Hematopoietic multipotent progenitor cell (in vitro differentiated cells): ENCODE results near the gene ELAPOR2. TPM values are rescaled to one million over a fixed set of nuclear protein-coding genes. Genes with fewer than 3 reads are reported as not detected.
"Not testable (repeated sequence)": the region's sequence is repeated elsewhere in the genome, so short reads cannot be mapped to it uniquely, and the experiment has no call there.

ENCODE experiments used
- DNase-seq, 3 donors: peaks; one replicate each; pipeline ENCODE4 v3.0.0-alpha.2; 2011 to 2015; ENCODE audit warnings: low read depth in 2 of 3, low spot score in 2 of 3
- total RNA-seq: library from RNA; depleted of rRNA; stranded (reverse); fragments of >200 nt; gene quantifications from one replicate; pipeline ENCODE4 v1.2.3, GENCODE V29; 2012

ELAPOR2 gene, protein sequence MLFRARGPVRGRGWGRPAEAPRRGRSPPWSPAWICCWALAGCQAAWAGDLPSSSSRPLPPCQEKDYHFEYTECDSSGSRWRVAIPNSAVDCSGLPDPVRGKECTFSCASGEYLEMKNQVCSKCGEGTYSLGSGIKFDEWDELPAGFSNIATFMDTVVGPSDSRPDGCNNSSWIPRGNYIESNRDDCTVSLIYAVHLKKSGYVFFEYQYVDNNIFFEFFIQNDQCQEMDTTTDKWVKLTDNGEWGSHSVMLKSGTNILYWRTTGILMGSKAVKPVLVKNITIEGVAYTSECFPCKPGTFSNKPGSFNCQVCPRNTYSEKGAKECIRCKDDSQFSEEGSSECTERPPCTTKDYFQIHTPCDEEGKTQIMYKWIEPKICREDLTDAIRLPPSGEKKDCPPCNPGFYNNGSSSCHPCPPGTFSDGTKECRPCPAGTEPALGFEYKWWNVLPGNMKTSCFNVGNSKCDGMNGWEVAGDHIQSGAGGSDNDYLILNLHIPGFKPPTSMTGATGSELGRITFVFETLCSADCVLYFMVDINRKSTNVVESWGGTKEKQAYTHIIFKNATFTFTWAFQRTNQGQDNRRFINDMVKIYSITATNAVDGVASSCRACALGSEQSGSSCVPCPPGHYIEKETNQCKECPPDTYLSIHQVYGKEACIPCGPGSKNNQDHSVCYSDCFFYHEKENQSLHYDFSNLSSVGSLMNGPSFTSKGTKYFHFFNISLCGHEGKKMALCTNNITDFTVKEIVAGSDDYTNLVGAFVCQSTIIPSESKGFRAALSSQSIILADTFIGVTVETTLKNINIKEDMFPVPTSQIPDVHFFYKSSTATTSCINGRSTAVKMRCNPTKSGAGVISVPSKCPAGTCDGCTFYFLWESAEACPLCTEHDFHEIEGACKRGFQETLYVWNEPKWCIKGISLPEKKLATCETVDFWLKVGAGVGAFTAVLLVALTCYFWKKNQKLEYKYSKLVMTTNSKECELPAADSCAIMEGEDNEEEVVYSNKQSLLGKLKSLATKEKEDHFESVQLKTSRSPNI
- 10.8 TPM for total RNA-seq

GRCh38 chr7:87059525-87060287 is at the start of gene ELAPOR2:
TSS of gene ELAPOR2 (minus strand) at chr7:87059654. CDS start at chr7:87059513, 141 bp downstream.
- peak; percentile 54 to 89 (median 87) for DNase-seq

DNA sequence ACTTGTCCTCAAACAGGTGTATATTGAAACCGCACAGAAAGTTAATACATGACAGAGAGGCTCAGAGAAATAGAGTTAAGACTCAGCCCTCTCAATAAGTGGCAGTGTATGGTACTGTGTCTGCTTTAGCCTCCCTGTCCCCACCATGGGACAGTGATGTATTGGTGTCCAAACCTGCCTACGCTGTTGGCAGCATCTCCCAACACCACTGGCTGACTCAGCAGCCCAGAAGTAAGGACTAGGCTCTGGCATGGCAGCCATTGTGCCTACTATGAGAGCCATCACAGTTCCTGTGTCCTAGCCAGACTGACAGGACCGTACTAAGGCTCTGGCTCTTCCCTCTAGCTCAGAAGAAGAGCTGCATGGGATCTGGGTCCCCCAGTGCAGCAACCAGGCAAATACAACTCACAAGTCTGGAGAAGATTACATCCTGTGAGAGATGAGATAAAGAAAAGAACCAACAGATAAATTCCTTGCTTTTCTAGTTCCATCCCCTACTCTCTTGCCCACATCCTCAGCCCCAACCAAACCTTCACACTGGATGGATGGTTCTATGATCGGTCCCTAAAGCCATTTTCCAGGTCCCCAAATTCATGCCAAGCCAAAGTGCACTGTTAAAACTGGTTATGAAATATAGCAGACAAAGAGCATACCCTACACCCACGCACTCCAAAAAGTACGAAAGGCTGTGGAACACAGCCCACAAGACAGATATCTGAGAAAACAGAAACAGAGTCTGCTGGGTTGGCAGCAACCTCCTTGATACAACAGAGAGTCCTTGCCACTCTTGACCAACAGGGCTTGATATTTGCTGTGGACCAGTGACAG is 48.7 kb upstream of the ELAPOR2 start:
- no peak for DNase-seq

GRCh38 chr7:87106974-87107612 is 47.6 kb upstream of the ELAPOR2 start:
- no peak for DNase-seq

- DNase-seq, result no peak
These were observed 45.9 kb upstream of the ELAPOR2 start for GRCh38 chr7:87105401-87105800.

GRCh38 chr7:87100326-87100725 is 40.9 kb upstream of the ELAPOR2 start:
- no peak for DNase-seq

DNA sequence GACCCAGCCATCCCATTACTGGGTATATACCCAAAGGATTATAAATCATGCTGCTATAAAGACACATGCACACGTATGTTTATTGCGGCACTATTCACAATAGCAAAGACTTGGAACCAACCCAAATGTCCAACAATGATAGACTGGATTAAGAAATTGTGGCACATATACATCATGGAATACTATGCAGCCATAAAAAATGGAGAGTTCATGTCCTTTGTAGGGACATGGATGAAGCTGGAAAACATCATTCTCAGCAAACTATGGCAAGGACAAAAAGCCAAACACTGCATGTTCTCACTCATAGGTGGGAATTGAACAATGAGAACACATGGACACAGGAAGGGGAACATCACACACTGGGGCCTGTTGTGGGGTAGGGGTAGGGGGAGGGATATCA is 37.9 kb upstream of the ELAPOR2 start:
- not testable (repeated sequence) for DNase-seq

DNA sequence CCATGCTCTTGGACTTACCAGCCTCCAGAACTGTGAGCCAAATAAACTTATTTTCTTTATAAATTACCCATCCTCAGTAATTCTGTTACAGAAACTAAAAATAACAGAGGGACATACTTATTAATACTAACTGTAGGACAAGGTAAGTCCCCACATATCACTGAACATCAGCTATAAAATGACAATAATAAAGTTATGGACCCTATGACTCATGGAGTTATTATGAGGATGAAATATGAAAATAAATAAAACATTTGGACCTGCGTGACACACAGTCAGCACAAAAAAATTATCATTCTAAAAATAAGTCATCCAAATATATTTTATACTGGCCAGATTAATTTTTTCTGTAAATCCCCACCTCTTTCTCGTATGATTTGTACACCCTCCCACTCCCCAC is 34.9 kb upstream of the ELAPOR2 start:
- no peak for DNase-seq

- DNase-seq, result no peak
These were observed 33.2 kb upstream of the ELAPOR2 start for GRCh38 chr7:87092568-87093091.

- no peak for DNase-seq
These were observed 32.1 kb upstream of the ELAPOR2 start for GRCh38 chr7:87091487-87092066.

DNA sequence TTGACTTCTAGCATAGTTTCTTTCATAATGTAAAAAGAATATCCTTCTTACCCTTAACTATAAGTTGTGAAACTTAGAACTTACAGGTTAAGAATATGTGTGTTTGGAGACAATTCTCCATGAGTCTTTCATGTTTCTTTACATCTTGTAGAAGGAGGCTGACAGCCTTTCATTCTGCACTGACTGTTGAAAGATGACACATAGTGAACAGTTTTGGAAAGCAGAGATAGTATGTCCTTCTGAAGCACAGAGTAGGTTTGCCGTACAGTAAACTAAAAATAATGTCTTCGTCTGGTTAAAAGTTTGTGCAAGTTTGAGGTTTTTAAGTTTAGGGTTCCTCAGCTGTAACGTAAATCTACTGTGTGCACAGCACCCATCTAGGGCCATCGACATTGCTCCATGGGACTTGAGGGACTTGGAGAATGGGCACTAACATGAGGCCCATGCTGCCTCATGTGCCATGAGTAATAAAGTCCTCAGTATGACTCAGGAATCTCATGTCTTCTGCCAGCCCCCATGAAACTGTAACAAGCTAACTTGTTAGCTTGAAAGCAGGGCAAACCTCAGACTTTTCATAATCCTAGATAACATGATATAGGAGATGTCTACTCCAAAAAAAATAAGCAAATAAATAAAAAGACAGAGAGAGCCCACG is 24.5 kb upstream of the ELAPOR2 start:
- DNase-seq, result no peak

GRCh38 chr7:87082675-87083074 is 23.2 kb upstream of the ELAPOR2 start:
- no peak for DNase-seq

DNA sequence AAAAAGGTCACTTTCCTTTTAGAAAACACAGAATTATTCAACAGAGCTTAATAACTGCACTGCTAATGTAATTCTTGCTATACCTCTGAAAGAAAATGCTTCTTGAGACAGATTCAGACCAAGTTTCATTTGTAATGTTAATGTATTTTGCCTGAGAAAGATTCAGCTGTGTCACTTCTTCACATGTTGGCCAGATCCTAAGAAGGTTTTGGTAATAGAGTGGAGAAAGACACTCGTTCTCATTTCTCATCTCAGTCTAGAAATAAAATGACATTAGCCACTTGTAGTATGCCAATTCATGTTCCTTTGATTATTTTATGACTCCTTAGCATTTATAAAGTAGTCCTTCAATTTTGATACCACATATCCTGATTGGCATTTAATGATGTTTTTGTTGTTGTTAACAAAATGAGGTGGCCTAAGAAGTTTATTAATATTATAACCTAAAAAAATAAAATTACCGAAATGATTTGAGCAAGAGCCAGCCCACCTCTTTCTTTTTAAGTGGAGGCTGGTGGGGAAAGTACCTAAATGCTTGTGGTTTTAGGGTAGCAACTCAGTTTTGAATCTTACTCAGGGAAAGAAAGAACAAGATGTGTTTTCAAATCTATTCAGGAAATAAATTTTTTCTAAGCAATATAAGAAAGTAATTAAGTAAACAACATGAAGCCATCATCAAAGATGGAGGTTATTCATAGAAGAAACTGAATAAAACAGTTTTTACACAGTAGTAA is 16.4 kb upstream of the ELAPOR2 start:
- DNase-seq, result no peak

DNA sequence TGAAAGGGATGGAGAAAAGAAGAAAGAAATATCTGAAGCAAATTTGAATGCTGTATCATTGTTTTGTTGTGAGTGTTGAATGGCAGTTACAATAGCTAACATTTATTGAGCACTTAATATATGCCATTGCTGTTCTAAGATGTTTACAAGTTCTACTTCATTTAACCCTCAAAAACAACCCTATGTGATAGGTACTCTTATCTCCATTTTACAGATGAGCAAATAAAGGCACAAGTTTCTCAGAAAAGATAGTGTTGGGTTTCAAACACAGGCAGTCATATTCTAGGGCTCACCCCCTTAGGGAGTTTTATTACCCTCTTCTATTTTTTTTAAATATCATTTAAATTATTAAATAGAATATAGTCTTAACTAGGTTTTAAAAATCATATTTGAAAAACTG is 8.3 kb upstream of the ELAPOR2 start:
- DNase-seq, result no peak

DNA sequence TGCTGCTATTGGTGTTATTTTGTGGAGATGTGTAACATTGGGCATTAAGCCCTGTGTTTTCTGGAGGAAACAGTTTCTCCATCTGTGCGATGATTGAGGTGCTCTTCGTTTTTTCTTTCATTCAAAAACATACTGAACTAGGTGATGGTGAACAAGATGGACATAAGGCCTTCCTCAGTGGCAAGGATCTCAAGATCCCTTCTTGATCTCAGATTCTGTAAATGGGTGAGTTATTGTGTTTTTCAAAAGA is 759 bp upstream of the ELAPOR2 start:
- no peak for DNase-seq

- DNase-seq, result peak; percentile 13 to 33 (median 21)
These were observed 520 bp downstream of the ELAPOR2 start for GRCh38 chr7:87058744-87059524.

GRCh38 chr7:87057210-87057609 is 2.2 kb downstream of the ELAPOR2 start:
- no peak for DNase-seq

- no peak for DNase-seq
These were observed 3.1 kb downstream of the ELAPOR2 start for GRCh38 chr7:87056346-87056745.
